LNCaP clone FGC (cell line): ENCODE measurements around the gene RNF180.

Experiments
- DNase-seq: peaks from one replicate; pipeline ENCODE4 v3.0.0-alpha.2; 2011; ENCODE audit warnings: low read depth
- H3K4me3 ChIP-seq: 2 replicates; pipeline ENCODE4 v1.5.1; 2011; ENCODE audit warnings: mild to moderate bottlenecking, low read depth, low read length, control low read depth
- CTCF ChIP-seq: IDR thresholded peaks from 2 replicates; pipeline ENCODE4 v1.5.1; 2012; ENCODE audit warnings: mild to moderate bottlenecking; ENCODE audit not compliant: control insufficient read depth, insufficient read depth; ENCODE audit errors: extremely low read depth

Gene RNF180, protein sequence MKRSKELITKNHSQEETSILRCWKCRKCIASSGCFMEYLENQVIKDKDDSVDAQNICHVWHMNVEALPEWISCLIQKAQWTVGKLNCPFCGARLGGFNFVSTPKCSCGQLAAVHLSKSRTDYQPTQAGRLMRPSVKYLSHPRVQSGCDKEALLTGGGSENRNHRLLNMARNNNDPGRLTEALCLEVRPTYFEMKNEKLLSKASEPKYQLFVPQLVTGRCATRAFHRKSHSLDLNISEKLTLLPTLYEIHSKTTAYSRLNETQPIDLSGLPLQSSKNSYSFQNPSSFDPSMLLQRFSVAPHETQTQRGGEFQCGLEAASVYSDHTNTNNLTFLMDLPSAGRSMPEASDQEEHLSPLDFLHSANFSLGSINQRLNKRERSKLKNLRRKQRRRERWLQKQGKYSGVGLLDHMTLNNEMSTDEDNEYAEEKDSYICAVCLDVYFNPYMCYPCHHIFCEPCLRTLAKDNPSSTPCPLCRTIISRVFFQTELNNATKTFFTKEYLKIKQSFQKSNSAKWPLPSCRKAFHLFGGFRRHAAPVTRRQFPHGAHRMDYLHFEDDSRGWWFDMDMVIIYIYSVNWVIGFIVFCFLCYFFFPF

GRCh38 chr5:64165500-64166200 lies at the start of gene RNF180:
Gene RNF180, plus strand, starts transcription at chr5:64165843. Its CDS starts 34,965 bp downstream, at chr5:64200808.
- no peak for TF ChIP-seq CTCF
- no peak for DNase-seq
- H3K4me3 ChIP-seq, result peak within 1 kb of the TSS; percentile 59

GRCh38 chr5:64125521-64125920 lies 40.1 kb upstream of the RNF180 start:
- TF ChIP-seq CTCF, result no peak
- no peak overlapping the region for H3K4me3 ChIP-seq
- DNase-seq, result no peak

DNA sequence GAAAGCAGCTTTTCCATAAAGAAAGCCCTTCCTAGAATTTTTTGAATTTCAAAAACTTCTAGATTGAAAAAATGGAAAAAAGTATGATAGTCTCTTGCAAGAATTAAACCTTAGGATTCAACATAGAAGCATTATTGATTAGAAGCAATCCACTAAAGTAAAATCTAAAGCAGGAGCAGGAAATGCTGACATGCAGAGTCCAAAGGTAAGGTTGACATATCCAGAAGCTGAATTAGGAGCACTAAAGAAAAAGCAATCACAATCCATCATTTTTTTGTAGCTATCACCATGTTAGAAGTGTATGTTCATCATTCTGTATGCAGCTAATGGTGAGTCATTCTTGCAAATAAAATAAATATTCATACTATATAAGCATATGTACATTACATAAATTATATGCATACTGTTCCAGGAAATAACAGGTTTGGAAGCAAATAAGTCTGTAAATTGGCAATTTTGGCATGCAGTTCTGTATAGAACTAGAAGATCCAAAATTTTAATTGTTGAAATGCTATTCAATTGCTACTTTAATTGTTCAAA lies 39.4 kb upstream of the RNF180 start:
- no peak for TF ChIP-seq CTCF
- DNase-seq, result no peak
- H3K4me3 ChIP-seq, result no peak overlapping the region

DNA sequence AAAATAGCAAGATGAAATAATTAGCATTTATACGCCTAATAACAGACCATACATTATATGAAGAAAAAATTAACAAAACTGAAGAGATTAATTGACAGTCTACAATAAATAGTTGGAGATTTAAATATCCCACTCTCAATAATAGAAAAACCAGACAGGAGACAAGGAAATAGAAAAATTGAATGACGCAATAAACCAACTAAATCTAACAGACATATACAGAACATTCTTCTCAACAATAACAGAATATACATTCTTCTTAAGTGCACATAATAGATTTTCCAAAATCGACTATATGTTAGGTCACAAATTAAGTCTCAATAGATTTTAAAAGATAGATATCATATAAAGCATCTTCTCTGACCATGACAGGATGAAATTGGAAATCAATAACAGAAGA lies 25.6 kb upstream of the RNF180 start:
- H3K4me3 ChIP-seq, result no peak overlapping the region
- no peak for TF ChIP-seq CTCF
- no peak for DNase-seq

GRCh38 chr5:64144425-64145215 lies 21.0 kb upstream of the RNF180 start:
- DNase-seq, result peak; percentile 18
- no peak for TF ChIP-seq CTCF
- H3K4me3 ChIP-seq, result no peak overlapping the region

- no peak for TF ChIP-seq CTCF
- DNase-seq, result no peak
- no peak overlapping the region for H3K4me3 ChIP-seq
These were observed 20.3 kb upstream of the RNF180 start for GRCh38 chr5:64145216-64145895.
